NCI-H187 treated with DMSO at 0.1 percent for 48 hours (cell line): ENCODE data around the gene SPATS2.
A peak's percentile ranks its signal among the peaks of the same experiment; 100 is the strongest.
"Not testable (repeated sequence)": the region's sequence is repeated elsewhere in the genome, so short reads cannot be mapped to it uniquely, and the experiment has no call there.

ENCODE experiments used
- DNase-seq: peaks from one replicate; lab custom pipeline; 2025; lab: John Stamatoyannopoulos, UW

The SPATS2 gene

GRCh38 chr12:49518914-49519573 lies 151.8 kb downstream of the SPATS2 start:
- no peak for DNase-seq

DNA sequence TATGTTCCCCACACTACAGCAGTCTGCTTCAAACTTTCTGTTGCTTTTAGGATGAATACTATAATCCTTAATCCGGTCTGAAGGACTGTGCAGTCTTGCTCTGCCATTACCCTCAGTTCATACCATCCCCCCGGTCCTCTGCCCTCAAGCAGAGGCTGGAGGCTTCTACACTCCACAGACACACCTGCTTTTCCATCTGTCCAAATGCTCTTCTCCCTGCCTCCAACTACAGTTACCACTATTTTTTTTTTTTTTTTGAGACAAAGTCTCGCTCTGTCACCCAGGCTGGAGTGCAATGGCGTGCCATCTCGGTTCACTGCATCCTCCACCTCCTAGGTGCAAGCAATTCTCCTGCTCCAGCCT lies 152.3 kb downstream of the SPATS2 start:
- no peak for DNase-seq

DNA sequence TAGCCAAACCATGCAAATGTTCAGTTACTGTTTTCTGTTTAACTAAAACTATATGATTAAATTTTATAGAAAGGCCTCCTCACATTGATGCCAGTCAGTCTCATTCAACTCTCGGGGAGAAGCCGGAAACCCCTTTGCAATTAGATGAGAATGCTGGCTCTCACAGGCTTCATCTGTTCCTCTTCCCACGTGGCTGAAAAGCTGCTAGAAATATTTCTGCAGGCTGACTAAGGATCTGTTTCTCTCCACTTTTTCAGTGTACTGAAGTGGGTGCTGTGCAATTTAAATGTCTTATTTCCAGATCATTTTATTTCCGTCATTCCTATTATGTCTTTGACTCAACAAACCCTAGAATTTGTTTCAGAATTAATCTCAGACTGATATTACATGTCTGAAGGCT lies 154.1 kb downstream of the SPATS2 start:
- DNase-seq: no peak

- no peak for DNase-seq
Measured at GRCh38 chr12:49524660-49525324, 157.5 kb downstream of the SPATS2 start.

- no peak for DNase-seq
Measured at GRCh38 chr12:49525942-49526341, 158.7 kb downstream of the SPATS2 start.

DNA sequence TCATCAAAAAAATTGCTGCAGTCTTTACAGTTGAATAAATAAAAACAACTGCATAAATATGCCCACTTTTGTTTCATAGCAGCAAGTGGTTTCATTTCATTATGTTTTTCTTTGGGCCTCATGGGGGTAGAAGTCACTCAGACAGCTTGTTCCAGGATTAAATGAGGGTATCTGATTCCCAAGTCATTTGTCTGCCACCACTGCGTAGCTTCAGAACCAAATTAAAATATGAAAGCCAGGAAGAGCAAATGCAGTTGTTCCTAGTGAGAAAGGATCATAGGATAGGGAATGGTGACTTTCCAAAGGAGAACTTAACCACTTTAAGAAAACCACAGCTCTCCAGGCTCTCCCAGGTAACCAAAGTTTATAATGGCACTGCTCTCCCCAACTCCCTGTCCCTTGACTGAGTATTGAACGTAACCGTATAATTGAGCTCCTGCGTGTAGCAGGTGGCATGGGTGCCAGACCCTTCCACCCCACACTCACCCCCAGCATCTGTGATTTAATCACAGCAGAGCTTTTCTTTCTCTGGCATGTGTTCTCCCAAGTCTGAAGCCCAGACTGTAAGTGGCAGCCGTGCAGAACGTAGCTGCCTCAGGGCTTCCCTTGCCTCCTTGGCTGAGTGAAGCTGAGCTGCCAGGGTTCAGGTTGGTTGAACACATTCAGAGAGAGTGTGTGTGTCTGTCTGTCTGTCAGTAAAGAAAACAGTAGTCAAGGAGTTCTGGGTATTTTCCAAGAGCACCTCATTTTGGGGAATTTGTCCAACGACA lies 160.3 kb downstream of the SPATS2 start:
- no peak for DNase-seq

DNA sequence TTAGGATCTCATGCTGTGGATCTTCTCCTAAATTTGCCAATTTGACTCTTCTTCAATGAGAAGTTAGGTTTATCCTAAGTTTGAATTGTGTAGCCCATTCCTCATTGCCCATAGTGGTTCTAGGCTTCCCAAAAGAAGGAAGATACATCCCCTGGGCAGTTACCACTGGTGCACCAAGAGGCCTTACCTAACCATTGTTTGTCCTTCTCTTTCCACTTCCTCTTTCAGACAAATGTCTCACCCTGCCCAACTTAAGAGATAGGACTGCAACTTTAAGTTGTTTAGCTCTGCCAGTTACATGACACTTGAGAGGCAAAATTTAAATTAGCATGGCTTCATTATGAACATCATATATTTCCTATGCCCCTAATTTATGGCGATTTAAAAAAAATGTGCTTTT lies 162.2 kb downstream of the SPATS2 start:
- no peak for DNase-seq

DNA sequence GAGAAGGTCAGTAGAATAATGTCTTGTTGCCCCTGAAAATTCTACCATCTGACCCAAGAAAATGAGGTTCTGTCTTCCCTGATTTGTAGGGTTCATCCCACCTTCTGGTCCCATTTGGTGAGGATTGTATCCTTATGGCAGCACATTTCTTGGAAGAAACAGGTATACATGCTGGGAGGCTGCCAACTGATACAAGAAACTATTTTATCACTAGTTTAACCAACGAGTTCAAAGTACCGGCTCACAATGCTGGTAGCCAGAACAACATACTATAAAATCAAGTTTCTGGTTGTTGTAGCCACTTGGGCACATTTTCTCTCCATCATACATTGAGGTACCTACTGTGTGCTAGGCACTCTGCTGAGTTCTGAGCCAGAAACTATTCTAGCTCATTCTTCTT lies 164.5 kb downstream of the SPATS2 start:
- DNase-seq: no peak

DNA sequence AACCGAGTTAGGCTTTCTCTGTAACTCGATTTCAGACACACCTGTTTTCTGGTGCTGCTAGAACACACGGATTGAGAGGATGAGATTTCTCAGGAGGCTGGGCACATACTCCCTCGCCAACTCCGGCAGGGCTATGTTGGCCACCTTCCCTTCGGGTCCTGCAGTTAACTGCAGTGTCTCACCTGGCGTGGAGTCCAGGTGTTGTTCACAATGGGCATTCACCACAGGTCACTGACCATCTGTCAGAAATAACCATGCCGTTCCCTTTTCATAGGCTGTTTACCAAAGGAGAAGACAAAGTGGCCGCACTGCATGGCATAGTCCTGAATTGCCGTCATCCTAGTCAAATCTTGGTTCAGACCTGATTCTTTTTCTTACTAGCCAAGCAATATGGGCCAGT lies 166.1 kb downstream of the SPATS2 start:
- DNase-seq: no peak

DNA sequence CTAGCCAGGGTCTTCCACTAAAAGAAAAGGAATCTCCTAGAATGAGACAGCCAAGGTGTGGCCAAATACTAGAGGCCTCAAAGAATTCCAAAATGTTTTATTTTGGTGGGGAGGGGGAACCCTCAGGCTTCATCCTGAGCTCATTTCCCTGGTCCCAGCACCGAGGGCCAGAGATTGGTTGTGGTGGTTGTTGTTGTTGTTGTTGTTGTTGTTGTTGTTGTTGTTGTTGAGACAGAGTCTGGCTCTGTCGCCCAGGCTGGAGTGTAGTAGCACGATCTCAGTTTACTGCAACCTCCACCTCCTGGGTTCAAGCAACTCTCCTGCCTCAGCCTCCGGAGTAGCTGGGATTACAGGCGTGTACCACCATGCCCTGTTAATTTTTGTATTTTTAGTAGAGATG lies 166.9 kb downstream of the SPATS2 start:
- not testable (repeated sequence) for DNase-seq

DNA sequence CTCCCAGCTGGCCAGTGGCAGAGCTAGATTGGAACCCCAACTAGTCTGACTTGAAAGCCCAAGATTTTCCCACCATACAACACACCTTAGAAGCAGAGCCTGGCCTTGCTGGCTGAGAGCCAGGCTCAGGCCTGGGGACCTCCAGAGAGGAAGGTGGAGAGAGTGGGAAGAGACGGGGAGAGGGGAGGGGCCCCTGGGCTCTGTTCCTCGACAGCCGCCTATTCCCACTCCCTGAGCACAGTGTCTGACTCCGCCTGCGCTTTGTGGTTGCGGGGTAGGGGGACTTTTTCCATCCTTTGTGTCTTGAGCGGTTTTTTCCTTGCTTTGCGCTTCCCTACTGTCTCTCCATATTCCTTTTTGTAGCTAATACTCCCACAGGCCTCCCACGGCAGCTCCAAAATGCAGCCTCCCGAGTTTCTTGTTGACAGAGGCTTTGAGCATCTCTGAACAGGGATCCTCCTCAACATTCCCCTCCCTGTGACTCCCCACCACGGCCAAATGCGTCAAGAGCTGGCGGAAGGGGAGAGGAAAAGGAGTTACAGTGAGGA lies 167.5 kb downstream of the SPATS2 start:
- DNase-seq: no peak

- DNase-seq: no peak
Measured at GRCh38 chr12:49535921-49536525, 168.8 kb downstream of the SPATS2 start.

DNA sequence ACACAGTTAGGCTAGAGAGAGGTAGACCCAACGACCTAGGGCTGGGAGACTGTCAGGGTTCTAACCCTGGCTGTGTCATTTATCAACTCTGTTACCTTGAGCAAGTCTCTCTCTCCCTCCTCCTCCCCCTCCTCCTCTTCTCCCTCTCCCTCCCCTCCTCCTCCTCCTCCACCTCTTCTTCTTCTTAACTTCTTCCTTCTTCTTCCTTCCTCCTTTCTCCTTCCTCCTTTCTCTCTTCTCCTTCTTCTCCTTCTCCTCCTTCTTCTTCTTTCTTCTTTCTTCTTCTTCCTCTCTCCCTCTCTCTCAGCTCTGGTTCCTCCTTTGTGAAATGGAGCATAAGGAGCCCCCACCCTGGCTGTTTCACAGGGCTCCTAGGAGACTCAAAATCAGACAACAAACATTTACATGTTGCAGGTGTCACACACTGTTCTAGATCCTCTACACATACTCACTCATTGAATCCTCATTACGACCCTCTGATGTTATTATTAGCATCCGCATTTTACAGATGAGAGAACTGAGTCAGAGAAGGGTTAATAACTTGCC lies 169.3 kb downstream of the SPATS2 start:
- DNase-seq: no peak

DNA sequence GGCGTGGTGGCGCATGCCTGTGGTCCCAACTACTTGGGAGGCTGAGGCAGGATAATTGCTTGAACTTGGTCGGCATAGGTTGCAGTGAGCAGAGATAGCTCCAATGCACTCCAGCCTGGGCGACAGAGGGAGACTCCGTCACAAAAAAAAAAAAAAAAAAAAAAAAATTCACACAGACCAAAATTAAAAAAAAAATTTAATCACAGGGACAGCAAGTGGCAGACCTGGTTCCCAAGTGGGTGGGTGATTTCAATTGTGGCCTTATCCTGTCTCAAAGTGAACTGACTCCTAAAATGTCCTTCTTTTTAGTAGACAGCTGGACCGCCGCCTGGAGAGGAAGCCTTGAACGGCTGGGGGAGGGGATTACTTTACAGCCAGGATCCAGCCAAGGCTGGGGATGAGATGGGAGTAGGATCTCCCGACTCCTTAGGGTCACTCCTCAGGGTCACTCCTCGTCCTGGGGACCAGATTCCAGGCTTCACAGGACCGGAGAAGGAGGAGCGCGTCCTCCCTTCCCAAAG lies 170.0 kb downstream of the SPATS2 start:
- DNase-seq: no peak

- no peak for DNase-seq
Measured at GRCh38 chr12:49537752-49538509, 170.7 kb downstream of the SPATS2 start.

GRCh38 chr12:49538510-49539403 lies 171.5 kb downstream of the SPATS2 start, which contains the start of gene KCNH3:
Gene KCNH3 (plus strand): TSS chr12:49539030. CDS start chr12:49539417, 387 bp downstream.
- DNase-seq: peak; percentile 56

GRCh38 chr12:49539406-49540228 lies 172.4 kb downstream of the SPATS2 start:
- no peak for DNase-seq

DNA sequence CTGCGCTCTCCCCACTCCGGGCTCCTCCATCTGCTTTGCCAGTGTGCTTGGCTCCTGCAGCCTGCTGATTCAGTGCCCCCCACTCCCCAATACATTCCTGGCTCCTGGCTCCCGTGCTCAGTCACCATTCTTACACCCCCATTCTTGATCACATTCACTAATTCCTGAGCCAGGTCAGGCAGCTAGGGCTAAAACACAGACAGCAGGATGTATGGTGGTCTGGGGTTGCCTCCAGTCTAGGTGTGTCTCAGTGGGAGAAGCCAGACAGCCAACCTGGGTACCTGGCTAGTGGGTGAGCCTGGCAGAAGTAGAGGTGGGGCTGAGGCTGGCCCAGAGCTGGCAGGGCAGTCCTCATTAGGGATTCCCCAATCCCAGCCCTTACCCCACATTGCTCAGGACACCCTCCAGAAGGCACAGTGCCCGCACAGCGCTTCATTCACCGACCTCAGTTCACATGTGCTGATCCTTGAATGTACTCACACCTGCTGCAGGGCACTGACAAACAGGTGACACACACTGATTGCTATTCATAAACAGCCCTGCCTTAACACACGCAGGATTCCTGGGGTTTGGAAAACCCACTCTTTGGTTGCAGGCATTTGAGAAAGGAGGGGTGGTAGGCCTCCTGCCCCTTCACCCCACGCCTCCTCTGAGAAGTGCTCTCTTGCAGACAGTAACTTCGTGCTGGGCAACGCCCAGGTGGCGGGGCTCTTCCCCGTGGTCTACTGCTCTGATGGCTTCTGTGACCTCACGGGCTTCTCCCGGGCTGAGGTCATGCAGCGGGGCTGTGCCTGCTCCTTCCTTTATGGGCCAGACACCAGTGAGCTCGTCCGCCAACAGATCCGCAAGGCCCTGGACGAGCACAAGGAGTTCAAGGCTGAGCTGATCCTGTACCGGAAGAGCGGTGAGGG lies 173.2 kb downstream of the SPATS2 start:
- no peak for DNase-seq
